NCI-H2081 treated with DMSO at 0.1 percent for 48 hours (cell line): ENCODE results near the gene ZNF839.
A peak's percentile ranks its signal among the peaks of the same experiment; 100 is the strongest.
"Not testable (repeated sequence)": the region's sequence is repeated elsewhere in the genome, so short reads cannot be mapped to it uniquely, and the experiment has no call there.

Experiments used
- DNase-seq: peaks from one replicate; lab custom pipeline; 2025; lab: John Stamatoyannopoulos, UW

The ZNF839 gene

GRCh38 chr14:102319351-102320032 is at the start of gene ZNF839:
Gene ZNF839, plus strand, starts transcription at chr14:102319746. Its CDS starts 20 bp downstream, at chr14:102319766.
- peak; percentile 50 for DNase-seq

- no peak for DNase-seq
Observed at GRCh38 chr14:102272392-102272791, 47.2 kb upstream of the ZNF839 start.

DNA sequence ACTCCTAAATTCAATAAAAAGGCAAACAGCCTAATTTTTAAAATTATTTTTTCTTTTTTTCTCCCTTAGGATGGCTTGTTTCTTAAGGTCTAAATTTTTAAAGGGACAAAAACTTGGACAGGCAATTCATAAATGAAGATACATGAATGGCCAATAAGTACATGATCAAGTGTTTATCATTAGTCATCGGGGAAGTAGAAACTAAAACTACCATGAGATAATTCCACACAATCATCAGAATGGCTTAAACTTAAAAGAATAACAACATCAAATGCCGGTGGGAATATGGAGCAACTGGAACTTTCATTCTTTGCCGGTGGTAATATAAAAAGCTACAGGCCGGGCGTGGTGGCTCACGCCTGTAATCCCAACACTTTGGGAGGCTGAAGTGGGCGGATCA is 43.7 kb upstream of the ZNF839 start:
- no peak for DNase-seq

GRCh38 chr14:102277874-102278630 is 41.5 kb upstream of the ZNF839 start:
- DNase-seq = no peak

GRCh38 chr14:102278631-102278935 is 41.0 kb upstream of the ZNF839 start:
- no peak for DNase-seq

- DNase-seq = no peak
Observed at GRCh38 chr14:102279282-102279681, 40.3 kb upstream of the ZNF839 start.

DNA sequence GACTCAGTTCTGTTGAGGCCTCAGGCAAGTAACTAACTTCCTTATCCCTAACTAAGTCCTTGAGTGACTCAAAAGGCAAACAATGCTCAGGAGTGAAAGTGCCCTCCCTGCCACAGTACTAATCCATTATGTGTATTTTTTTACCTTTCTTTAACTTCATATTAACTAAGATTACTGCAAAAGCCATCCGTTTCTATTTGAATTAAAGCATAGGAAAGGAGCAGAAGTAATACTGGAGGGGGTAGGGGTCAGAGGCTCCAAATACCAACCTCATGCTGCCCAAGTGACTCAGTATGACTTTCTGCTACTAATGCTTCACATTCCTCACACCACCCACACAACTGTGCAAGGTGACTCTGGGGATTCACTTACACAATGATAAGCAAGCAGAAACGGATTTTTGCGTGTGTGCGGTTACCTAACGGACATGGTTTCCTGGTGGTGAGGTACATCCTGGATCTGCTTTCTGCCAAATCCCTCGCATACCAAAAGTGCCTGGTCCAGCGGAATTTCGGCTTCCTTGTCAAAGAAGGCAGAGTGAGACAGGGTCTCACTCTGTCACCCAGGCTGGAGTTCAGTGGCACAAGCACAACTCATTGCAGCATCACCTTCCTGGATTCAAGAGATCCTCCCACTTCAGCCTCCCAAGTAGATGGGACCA is 39.7 kb upstream of the ZNF839 start:
- no peak for DNase-seq

DNA sequence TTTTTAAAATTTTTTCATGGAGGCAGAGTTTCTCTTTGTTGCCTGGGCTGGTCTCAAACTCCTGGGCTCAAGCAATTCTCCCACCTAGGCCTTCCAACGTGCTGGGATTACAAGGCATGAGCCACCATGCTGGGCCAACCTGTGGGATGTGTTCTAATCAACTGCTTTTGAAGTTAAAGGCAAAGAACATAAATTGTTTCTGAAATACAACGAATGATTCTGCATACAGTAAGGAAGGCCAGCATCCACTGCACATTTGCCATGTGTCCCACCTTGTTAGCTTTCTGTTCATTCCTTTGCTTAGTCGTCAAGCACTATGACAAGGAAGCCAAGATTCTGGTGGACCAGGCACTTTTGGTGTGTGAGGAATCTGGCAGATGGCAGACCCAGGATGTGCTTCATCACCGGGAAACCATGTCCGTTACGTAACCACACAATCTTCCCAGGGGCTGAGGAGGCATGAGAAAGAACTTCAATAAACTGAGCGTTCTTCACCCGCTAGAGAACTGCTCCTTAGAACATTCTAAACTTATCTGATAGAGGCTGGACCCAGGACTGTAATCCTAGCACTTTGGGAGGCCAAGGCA is 39.1 kb upstream of the ZNF839 start:
- DNase-seq = no peak

GRCh38 chr14:102282751-102283465 is 36.6 kb upstream of the ZNF839 start:
- no peak for DNase-seq

DNA sequence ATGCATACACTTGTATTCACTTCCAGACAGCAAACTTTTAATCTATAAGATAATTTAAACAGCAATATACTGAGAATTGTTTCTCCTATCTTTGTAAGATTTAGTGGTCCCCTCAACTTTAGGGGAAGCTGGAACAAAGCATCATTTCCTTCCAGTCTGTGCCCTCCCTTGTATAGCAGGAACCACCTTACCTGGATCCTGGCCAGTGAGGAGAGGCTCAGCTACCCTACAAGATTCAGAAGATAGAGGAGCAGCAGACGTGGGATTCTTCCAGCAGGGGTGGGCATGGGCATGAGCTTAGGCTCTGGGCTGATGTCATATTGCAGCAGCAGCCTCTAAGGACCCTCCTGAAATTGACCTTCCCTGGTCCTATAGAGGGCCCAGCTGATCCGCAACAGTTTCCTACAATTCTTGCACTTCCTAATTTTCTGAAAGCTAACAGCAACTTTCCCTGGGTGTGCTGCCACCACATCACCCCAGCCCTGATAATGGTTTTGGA is 35.9 kb upstream of the ZNF839 start:
- no peak for DNase-seq

DNA sequence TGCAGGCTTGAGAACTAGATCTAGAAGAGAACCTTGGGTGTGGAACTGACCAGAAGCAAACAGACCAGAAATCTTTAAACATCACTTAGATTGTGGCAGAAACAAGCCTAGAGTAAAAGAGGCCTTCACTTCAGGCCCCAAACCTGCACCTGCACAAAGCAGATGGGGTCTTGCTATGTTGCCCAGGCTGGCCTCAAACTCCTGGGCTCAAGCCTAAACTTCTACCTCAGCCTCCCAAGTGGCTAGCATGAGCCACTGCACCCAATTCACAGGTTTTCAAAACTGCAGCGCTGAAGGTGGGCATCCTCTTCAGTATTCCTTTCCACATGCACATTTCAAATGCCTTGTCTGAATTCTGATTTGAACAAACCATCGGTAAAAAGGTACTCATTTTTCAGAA is 34.4 kb upstream of the ZNF839 start:
- no peak for DNase-seq

DNA sequence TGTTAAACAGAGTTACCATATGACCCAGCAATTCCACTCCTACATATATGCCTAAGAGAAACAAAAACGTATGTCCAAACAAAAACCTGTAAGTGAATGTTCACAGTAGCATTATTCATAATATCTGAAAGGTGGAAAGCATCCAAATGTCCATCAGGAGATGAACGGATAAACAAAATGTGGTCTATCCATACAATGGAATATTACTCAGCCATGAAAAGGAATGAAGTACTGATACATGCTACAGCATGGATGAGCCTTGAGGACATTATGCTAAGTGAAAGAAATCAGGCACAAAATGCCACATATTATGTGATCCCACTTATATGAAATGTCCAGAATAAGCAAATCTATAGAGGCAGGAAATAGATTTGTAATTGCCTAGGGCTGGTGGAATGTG is 31.4 kb upstream of the ZNF839 start:
- no peak for DNase-seq

- no peak for DNase-seq
Observed at GRCh38 chr14:102292441-102292840, 27.1 kb upstream of the ZNF839 start.

DNA sequence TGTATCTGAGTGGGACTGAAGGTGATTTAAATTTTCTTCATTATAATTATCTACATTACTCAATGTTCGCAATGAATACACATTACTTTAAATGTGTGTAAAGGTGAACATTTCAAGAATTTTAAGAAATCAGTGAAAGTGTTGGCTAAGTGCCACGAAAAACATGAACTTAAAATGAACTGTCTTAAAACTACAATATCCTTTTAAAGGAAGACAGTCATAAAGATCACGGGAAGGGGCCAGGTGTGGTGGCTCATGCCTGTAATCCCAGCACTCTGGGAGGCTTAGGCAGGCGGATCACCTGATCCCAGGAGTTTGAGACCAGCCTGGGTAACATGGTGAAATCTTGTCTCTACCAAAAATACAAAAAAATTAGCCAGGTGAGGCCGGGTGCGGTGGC is 25.8 kb upstream of the ZNF839 start:
- DNase-seq = no peak

DNA sequence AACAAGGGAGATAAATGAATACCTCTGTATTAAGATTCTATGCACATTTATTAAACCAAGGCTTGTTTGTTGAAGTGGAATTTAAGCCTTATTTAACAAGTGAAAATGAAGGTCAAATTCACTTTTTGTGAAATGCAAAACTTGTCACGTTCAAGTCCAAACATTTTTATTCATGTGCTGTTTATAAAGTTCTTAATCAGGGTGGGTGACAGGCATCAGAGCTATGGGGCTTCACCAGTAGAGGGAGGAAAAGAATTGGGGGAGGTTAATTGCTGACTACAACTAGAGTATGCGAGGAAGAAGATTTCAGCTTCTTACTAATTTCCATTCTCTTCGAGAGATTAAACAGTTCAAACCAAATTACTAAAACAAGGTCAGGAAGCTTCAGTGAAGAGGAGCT is 24.3 kb upstream of the ZNF839 start:
- DNase-seq = no peak

DNA sequence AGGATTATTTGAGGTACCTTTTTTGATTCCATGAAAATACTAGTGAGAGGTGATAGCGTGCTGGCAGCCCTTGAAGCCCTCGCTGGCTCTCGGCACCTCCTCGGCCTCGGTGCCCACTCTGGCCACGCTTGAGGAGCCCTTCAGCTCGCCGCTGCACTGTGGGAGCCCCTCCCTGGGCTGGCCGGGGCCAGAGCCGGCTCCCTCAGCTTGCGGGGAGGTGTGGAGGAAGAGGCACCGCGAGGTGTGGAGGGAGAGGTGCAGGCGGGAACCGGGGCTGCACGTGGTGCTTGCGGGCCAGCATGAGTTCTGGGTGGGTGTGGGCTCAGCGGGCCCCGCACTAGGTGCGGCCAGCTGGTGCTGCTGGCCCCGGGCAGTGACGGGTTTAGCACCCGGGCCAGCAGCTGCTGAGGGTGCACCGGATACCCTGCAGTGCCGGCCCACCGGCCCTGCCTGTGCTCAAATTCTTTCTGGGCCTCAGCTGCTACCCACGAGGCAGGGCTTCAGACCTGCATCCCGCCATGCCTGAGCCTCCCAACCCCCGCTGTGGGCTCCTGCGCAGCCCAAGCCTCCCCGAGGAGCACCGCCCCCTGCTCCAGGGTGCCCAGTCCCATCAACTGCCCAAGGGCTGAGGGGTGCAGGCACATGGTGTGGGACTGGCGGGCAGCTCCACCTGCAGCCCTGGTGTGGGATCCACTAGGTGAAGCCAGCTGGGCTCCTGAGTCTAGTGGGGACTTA is 21.9 kb upstream of the ZNF839 start:
- no peak for DNase-seq

DNA sequence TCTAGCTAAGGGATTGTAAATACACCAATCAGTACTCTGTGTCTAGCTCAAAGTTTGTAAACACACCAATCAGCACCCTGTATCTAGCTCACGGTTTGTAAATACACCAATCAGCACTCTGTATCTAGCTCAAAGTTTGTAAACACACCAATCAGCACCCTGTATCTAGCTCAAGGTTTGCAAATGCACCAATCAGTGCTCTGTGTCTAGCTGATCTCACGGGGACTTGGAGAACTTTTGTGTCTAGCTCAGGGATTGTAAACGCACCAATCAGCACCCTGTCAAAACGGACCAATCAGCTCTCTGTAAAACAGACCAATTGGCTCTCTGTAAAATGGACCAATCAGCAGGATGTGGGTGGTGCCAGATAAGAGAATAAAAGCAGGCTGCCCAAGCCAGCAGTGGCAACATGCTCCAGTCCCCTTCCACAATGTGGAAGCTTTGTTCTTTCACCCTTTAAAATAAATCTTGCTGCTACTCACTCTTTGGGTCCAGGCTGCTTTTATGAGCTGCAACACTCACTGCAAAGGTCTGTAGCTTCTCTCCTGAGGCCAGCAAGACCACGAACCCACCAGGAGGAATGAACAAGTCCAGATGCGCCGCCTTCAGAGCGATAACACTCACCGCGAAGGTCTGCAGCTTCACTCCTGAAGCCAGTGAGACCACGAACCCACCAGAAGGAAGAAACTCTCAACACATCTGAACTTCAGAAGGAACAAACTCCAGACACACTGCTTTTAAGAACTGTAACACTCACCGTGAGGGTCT is 21.1 kb upstream of the ZNF839 start:
- not testable (repeated sequence) for DNase-seq

DNA sequence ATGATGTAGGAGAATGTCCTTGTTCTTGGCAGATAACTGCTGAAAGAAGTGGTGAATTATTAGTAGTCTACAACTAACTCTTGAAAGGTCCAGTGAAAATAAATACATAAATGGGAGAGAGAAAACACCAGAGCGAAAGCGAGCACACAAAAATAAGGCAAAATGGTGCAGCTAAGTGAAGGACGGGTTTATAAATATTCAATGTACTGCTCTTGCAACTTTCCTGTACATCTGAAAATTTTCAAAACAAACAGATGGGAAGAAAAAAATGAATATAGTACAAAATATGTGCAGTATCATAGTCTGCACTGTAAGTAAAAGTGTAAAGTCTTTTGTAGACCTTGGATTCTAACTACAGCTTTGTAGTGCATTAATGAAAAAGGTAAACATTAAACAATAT is 15.9 kb upstream of the ZNF839 start:
- no peak for DNase-seq

DNA sequence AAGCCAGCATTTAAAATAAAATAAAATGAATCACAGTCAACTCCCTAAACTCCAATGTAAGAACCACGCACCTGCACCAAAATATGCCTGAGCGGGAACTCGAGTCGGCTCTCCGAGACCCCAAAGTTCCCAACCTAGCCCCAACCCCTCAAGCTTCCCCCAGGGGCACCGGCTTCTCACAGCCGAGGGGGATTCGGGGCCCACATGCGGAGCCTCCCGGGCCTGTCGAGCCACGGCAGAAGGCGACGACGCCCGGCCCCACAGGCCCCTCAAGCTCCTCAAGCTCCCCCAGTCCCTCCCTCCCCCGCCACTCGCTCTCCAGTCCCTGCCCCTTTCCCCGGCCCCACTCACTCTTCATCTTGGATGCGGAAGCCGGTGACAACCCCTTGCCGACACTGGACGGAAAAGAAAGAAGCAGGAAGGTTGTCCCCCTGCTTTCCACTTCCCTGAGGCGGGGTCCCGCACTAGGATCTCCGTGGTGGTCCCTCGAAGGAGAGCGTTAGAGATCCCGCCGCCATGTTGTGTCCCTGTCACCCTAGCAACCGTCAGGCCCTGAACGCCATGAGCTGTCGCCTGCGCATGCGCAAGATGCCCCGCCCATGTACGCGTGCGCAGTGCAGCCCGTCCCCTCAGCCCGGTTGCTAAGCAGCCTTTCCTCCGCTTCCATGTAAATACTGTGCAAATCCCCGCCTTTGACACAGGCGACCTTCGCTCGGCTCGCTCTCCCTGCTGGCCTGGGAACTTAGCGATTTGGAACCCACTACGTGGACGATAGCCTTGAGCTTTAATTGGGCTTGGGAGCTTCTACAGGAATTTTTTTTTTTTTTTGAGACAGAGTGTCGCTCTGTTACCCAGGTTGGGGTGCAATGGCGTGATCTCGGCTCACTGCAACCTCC is 14.7 kb upstream of the ZNF839 start, which contains the start of gene MOK:
Gene MOK, minus strand, starts transcription at position 554 of the 896 bp plus-strand sequence. Its CDS starts 196 bp downstream, at position 358.
- peak; percentile 84 for DNase-seq
